Mammary epithelial cell (primary cell): ENCODE results near the gene PCCA.

Experiments
- EZH2 ChIP-seq: IDR thresholded peaks from 2 replicates; pipeline ENCODE4 v1.6.1; 2012; ENCODE audit warnings: low read length, inconsistent platforms, borderline replicate concordance
- TF ChIP-seq, protein P1 (sequence below), 2 donors: IDR thresholded peaks in 1 of 2; conservative IDR thresholded peaks in 1 of 2; 2 replicates each; pipeline ENCODE4 v1.5.1; 2011 to 2012; ENCODE audit warnings: inconsistent platforms in 2 of 2, low read length in 2 of 2, mild to moderate bottlenecking in 2 of 2, control low read depth in 1 of 2, low read depth in 1 of 2; ENCODE audit not compliant: insufficient read depth in 1 of 2; ENCODE audit errors: extremely low read depth in 1 of 2

DNA sequence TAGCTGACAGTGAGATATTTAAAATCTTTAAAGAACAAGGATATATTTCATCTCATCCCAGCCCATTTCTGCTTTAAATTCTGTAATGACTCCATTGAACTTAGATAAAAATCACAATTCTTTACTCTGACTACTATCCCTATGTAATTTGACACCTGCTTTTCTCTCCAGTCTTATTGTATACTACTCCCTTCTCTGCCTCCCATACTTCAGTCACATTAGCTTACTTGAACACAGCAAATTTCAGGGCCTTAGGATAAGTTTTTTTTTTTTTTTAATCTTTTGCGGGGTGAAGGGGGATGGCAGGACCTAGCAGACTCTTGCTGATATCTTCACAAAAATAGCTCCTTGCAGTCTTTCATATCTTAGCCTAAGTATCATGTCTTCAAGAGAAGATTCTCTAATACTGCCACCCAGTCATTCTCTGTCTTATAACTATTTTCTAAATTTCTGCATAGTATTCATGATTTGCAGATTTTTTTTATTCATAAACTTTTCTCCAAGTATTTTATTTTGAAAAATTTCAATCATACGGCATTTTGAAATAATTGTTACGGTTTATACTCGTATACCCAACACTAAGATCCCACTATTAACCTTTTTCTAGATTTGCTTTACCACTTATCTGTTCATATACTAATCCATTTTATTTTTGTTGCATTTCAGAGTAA, 151.4 kb downstream of the PCCA start:
- no peak for TF ChIP-seq EZH2
- TF ChIP-seq, protein P1, sequence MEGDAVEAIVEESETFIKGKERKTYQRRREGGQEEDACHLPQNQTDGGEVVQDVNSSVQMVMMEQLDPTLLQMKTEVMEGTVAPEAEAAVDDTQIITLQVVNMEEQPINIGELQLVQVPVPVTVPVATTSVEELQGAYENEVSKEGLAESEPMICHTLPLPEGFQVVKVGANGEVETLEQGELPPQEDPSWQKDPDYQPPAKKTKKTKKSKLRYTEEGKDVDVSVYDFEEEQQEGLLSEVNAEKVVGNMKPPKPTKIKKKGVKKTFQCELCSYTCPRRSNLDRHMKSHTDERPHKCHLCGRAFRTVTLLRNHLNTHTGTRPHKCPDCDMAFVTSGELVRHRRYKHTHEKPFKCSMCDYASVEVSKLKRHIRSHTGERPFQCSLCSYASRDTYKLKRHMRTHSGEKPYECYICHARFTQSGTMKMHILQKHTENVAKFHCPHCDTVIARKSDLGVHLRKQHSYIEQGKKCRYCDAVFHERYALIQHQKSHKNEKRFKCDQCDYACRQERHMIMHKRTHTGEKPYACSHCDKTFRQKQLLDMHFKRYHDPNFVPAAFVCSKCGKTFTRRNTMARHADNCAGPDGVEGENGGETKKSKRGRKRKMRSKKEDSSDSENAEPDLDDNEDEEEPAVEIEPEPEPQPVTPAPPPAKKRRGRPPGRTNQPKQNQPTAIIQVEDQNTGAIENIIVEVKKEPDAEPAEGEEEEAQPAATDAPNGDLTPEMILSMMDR (conservative IDR thresholded peaks at IDR 0.05 in 1 of 2, IDR thresholded peaks at IDR 0.05 in 1 of 2; ENCODE audit: extremely low read depth in 1 of 2, insufficient read depth in 1 of 2, low read depth in 1 of 2, low read length in 2 of 2) = no peak
